H1 (cell line): Measurements from ENCODE around the gene NEO1. TPM values are rescaled to one million over a fixed set of nuclear protein-coding genes. Genes with fewer than 3 reads are reported as not detected.

Experiments used
- CTCF ChIA-PET: fragments of 300-600 bp; sonication (Branson Sonifier 250); formaldehyde crosslinking; loops from one replicate; lab custom pipeline; 2021; ENCODE audit not compliant: partially characterized antibody; lab: Charles Lee
- POLR2A ChIA-PET: fragments of 300-600 bp; sonication (Branson Sonifier 250); formaldehyde crosslinking; loops from one replicate; lab custom pipeline; 2021; ENCODE audit warnings: inconsistent platforms; ENCODE audit not compliant: partially characterized antibody; lab: Charles Lee
- DNase-seq, 2 experiments: peaks; one replicate each; pipeline versions ENCODE4 v3.0.0 to v3.0.0-alpha.2; 2010 to 2022; ENCODE audit warnings: low spot score in 2 of 2, low read depth in 1 of 2, mixed read lengths in 1 of 2
- FAIRE-seq: peaks from 2 replicates; lab custom pipeline; 2011; peaks lifted over from hg19 to GRCh38; lab: Jason Lieb, UNC
- H2AFZ ChIP-seq: 2 replicates; pipeline ENCODE4 v1.8.1; 2012; ENCODE audit warnings: low read length, inconsistent platforms
- H2AK5ac ChIP-seq: 2 replicates; pipeline ENCODE4 v1.6.1; 2013; ENCODE audit warnings: low read depth, low read length
- H2BK120ac ChIP-seq: replicated peaks from 2 replicates; pipeline ENCODE3; 2013; ENCODE audit warnings: low read depth, low read length, inconsistent platforms
- H2BK12ac ChIP-seq: 2 replicates; pipeline ENCODE4 v1.6.1; 2013; ENCODE audit warnings: low read depth, low read length
- H2BK15ac ChIP-seq: 2 replicates; pipeline ENCODE4 v1.6.1; 2013; ENCODE audit warnings: low read length
- H2BK20ac ChIP-seq: 2 replicates; pipeline ENCODE4 v1.6.1; 2013; ENCODE audit warnings: low read length
- H2BK5ac ChIP-seq: 2 replicates; pipeline ENCODE4 v1.6.1; 2013; ENCODE audit warnings: low read depth, low read length
- H3K14ac ChIP-seq: 2 replicates; pipeline ENCODE4 v1.6.1; 2013; ENCODE audit warnings: inconsistent platforms; ENCODE audit not compliant: insufficient read length
- H3K18ac ChIP-seq: 2 replicates; pipeline ENCODE4 v1.6.1; 2013; ENCODE audit warnings: low read length; ENCODE audit errors: extremely low read depth
- H3K23ac ChIP-seq: 2 replicates; pipeline ENCODE4 v1.6.1; 2013; ENCODE audit warnings: inconsistent platforms; ENCODE audit not compliant: insufficient read length
- H3K23me2 ChIP-seq: 2 replicates; pipeline ENCODE4 v1.6.1; 2013; ENCODE audit warnings: low read depth, low read length
- H3K27ac ChIP-seq: 2 replicates; pipeline ENCODE4 v1.6.1; 2011; ENCODE audit warnings: low read depth, low read length, inconsistent platforms
- H3K27me3 ChIP-seq, 4 experiments: replicated peaks in 1 of 4; 1 replicate in 1 of 4; 2 replicates in 3 of 4; pipeline versions ENCODE4 v1.6.1 to v1.8.1; 2011 to 2013; ENCODE audit warnings: low read length in 3 of 4, mild to moderate bottlenecking in 3 of 4, inconsistent platforms in 2 of 4, mixed read lengths in 2 of 4, moderate library complexity in 1 of 4; ENCODE audit not compliant: control insufficient read depth in 3 of 4, insufficient read depth in 3 of 4; ENCODE audit errors: extremely low read depth in 1 of 4
- H3K36me3 ChIP-seq, 4 experiments: 2 replicates each; pipeline versions ENCODE4 v1.6.1 to v1.8.1; 2011 to 2013; ENCODE audit warnings: mild to moderate bottlenecking in 4 of 4, low read length in 3 of 4, moderate library complexity in 2 of 4, control low read depth in 1 of 4, inconsistent platforms in 1 of 4; ENCODE audit not compliant: insufficient read depth in 4 of 4, control insufficient read depth in 2 of 4
- H3K4ac ChIP-seq: replicated peaks from 2 replicates; pipeline ENCODE3; 2013; ENCODE audit warnings: low read length, low read depth, mixed read lengths, inconsistent platforms; ENCODE audit not compliant: insufficient read length
- H3K4me1 ChIP-seq, 4 experiments: replicated peaks in 1 of 4; 1 replicate in 1 of 4; 2 replicates in 3 of 4; pipeline versions ENCODE4 v1.6.1 to v1.8.1; 2011 to 2013; ENCODE audit warnings: low read length in 3 of 4, inconsistent platforms in 2 of 4, mixed read lengths in 1 of 4; ENCODE audit not compliant: insufficient read depth in 4 of 4, control insufficient read depth in 3 of 4
- H3K4me2 ChIP-seq, 2 experiments: 2 replicates each; pipeline versions ENCODE4 v1.6.1 to v1.8.1; 2011 to 2013; ENCODE audit warnings: low read depth in 2 of 2, low read length in 2 of 2, control low read depth in 1 of 2, inconsistent platforms in 1 of 2, mild to moderate bottlenecking in 1 of 2; ENCODE audit not compliant: insufficient read depth in 1 of 2
- H3K4me3 ChIP-seq, 4 experiments: fragments of 200-600, 300-600 bp in 1 of 4; sonication (generic), shearing (Covaris generic), sonication (Bioruptor Twin) in 1 of 4; 2 replicates each; pipeline versions ENCODE4 v1.5.1 to v1.8.1; 2011 to 2016; ENCODE audit warnings: low read length in 4 of 4, low read depth in 3 of 4, control low read depth in 2 of 4, inconsistent platforms in 2 of 4, mild to moderate bottlenecking in 2 of 4, mixed read lengths in 1 of 4, moderate library complexity in 1 of 4; ENCODE audit not compliant: insufficient read depth in 2 of 4; ENCODE audit errors: extremely low read depth in 1 of 4
- H3K56ac ChIP-seq: replicated peaks from 2 replicates; pipeline ENCODE3; 2013; ENCODE audit warnings: low read depth, mild to moderate bottlenecking, mixed read lengths, low read length, inconsistent platforms; ENCODE audit not compliant: insufficient read length
- H3K79me1 ChIP-seq: 2 replicates; pipeline ENCODE4 v1.6.1; 2013; ENCODE audit warnings: low read depth, low read length, control low read depth
- H3K79me2 ChIP-seq, 2 experiments: 2 replicates each; pipeline versions ENCODE4 v1.6.1 to v1.8.1; 2012 to 2013; ENCODE audit warnings: low read length in 2 of 2, mild to moderate bottlenecking in 2 of 2, inconsistent platforms in 1 of 2; ENCODE audit not compliant: insufficient read depth in 2 of 2, control insufficient read depth in 1 of 2
- H3K9ac ChIP-seq, 4 experiments: replicated peaks in 1 of 4; 1 replicate in 1 of 4; 2 replicates in 3 of 4; pipeline versions ENCODE4 v1.6.1 to v1.8.1; 2011 to 2013; ENCODE audit warnings: low read depth in 3 of 4, low read length in 3 of 4, control low read depth in 2 of 4, mild to moderate bottlenecking in 2 of 4, moderate library complexity in 2 of 4, inconsistent platforms in 1 of 4; ENCODE audit errors: extremely low read depth in 1 of 4
- H3K9me3 ChIP-seq, 2 experiments: 2 replicates each; pipeline versions ENCODE4 v1.6.1 to v1.8.1; 2012 to 2013; ENCODE audit warnings: mild to moderate bottlenecking in 2 of 2, moderate library complexity in 2 of 2, control low read depth in 1 of 2, inconsistent platforms in 1 of 2, low read depth in 1 of 2, low read length in 1 of 2, mixed read lengths in 1 of 2; ENCODE audit not compliant: insufficient read depth in 2 of 2
- H4K20me1 ChIP-seq, 2 experiments: replicated peaks in 1 of 2; 2 replicates each; pipeline versions ENCODE3 to v1.8.1; 2011 to 2013; ENCODE audit warnings: inconsistent platforms in 2 of 2, low read length in 2 of 2, mild to moderate bottlenecking in 1 of 2; ENCODE audit not compliant: insufficient read depth in 2 of 2, control insufficient read depth in 1 of 2
- H4K5ac ChIP-seq: 2 replicates; pipeline ENCODE4 v1.6.1; 2013; ENCODE audit warnings: low read length, low read depth, mixed read lengths, inconsistent platforms; ENCODE audit not compliant: insufficient read length
- H4K8ac ChIP-seq: 2 replicates; pipeline ENCODE4 v1.8.0; 2013; ENCODE audit warnings: mild to moderate bottlenecking, moderate library complexity, low read length, inconsistent platforms; ENCODE audit not compliant: insufficient read depth; ENCODE audit errors: extremely low read depth
- H4K91ac ChIP-seq: replicated peaks from 2 replicates; pipeline ENCODE3; 2013; ENCODE audit warnings: low read length, mixed read lengths, inconsistent platforms; ENCODE audit not compliant: insufficient read length
- TAF7 ChIP-seq: optimal IDR thresholded peaks from 2 replicates; pipeline ENCODE3; 2011; ENCODE audit warnings: low read depth, mild to moderate bottlenecking, inconsistent platforms, low read length, moderate library complexity, borderline replicate concordance
- WGBS, 2 experiments: shearing (Covaris generic) in 1 of 2; methylation state at CpG; one replicate each; pipeline versions ENCODE4 v1.1.6 to v1.1.7; 2013 to 2015; ENCODE audit warnings: low lambda C conversion rate in 2 of 2, mixed read lengths in 2 of 2, inconsistent platforms in 1 of 2, low coverage in 1 of 2, missing lambda C conversion rate in 1 of 2; ENCODE audit not compliant: insufficient replicate concordance in 2 of 2, insufficient coverage in 1 of 2, insufficient read length in 1 of 2; ENCODE audit errors: extremely low coverage in 1 of 2, missing lambda C conversion rate in 1 of 2; 5-methylcytosine and 5-hydroxymethylcytosine counted together
- polyA plus RNA-seq, 7 experiments: library from polyadenylated mRNA; depleted of rRNA in 3 of 7; stranded (reverse) in 5 of 7; unstranded in 2 of 7; fragments of >200 nt in 5 of 7; fragments of 200-250 nt in 2 of 7; gene quantifications; 1 replicate in 5 of 7; 2 replicates in 1 of 7; 4 replicates in 1 of 7; pipeline versions ENCODE4 v1.2.1 to v1.2.3, GENCODE V29; 2011 to 2013; ENCODE audit warnings: missing spikeins in 2 of 7, mixed read lengths in 2 of 7
- total RNA-seq: library from RNA; stranded (reverse); fragmentation: NEBNext Ultra II Directional; extraction: Animal tissue kit (Norgen Biotek cat#: 25700); gene quantifications from 2 replicates; pipeline ENCODE4 v1.2.1, GENCODE V29; 2021

NEO1 gene
- total and polyA plus RNA-seq, 2 of the 8 experiments (the other 6 are each of a cell fraction or from before 2014, with no cell fraction given) = 36.0 to 51.0 TPM

DNA sequence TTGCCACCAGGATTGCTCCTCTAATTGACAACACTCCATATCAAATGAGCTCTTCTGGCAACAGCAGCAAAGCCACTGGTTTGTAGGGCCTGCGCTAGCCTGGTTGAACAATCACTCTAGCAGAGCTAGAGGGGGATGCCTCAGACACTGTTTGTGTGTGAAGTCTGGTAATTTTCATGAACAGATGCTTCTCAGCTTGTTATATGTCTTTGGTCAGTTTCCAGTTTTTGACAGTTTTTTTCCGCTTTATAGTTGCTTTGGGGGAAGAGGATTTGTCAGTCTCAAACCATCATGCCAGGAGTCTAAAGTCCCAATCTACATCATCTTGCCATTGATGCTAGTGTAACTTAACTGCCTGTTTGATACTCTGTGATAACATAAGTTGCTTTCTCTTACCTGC lies 180.5 kb downstream of the NEO1 start:
- Histone ChIP-seq H3K4me2 (no peak overlapping the region), H2AK5ac (no peak overlapping the region; the same call in 1 of the 2 replicates), H3K27ac (no peak overlapping the region), H3K23ac (no peak overlapping the region), H3K9ac (no peak overlapping the region), H3K79me2 (no peaks in the 10 kb centered on the region), H3K36me3 (no peaks in the 10 kb centered on the region), H3K18ac (0 out of 2 replicates have a peak overlapping the region, but pooled peaks have one; percentile 15), H4K20me1 (peaks cover under 1 to 3% of the 10 kb centered on the region in 2 experiments), H3K14ac (no peak overlapping the region), H3K4ac (no peak overlapping the region), H2AFZ (no peak overlapping the region), H3K4me1 (peaks cover 0 to 3% (median under 1%) of the 10 kb centered on the region in 4 experiments; a peak in 2 of 7 replicates), H2BK20ac (no peak overlapping the region), H2BK12ac (peak overlapping the region; percentile 93), H2BK5ac (peak overlapping the region; percentile 46), H3K79me1 (no peaks in the 10 kb centered on the region), H3K9me3 (no peaks in the 10 kb centered on the region), H2BK15ac (no peak overlapping the region), H4K5ac (no peak overlapping the region), H3K27me3 (no peaks in the 10 kb centered on the region), H3K4me3 (no peak overlapping the region), H4K91ac (no peak overlapping the region), H2BK120ac (no peak overlapping the region), H3K23me2 (no peaks in the 10 kb centered on the region), H4K8ac (no peak overlapping the region), H3K56ac (no peak overlapping the region)
- WGBS, 2 experiments = 95% methylated on average over 2 of the region's 2 CpGs; no CpG with 5 or more reads in 1 of the 2 experiments
- DNase-seq = no peak
- no peak for TF ChIP-seq TAF7
- no peak for FAIRE-seq
- ChIA-PET CTCF (interaction anchor here (0.6 to 2.6 kb wide), 3 partner anchors 8 to 235 kb away, joined by 3 to 20 read pairs (median 8); no protein-coding TSS in a partner anchor), POLR2A (no interaction called here)
